DLD1 (cell line): ENCODE data around the gene KRTAP9-9.
"Not testable (repeated sequence)": the region's sequence is repeated elsewhere in the genome, so short reads cannot be mapped to it uniquely, and the experiment has no call there.

Experiments used
- in situ Hi-C: cut with HindIII; loops from 2 replicates; pipeline ENCODE4 v1.10.0; 2017; ENCODE audit warnings: low sequenced_read_pairs

The KRTAP9-9 gene

DNA sequence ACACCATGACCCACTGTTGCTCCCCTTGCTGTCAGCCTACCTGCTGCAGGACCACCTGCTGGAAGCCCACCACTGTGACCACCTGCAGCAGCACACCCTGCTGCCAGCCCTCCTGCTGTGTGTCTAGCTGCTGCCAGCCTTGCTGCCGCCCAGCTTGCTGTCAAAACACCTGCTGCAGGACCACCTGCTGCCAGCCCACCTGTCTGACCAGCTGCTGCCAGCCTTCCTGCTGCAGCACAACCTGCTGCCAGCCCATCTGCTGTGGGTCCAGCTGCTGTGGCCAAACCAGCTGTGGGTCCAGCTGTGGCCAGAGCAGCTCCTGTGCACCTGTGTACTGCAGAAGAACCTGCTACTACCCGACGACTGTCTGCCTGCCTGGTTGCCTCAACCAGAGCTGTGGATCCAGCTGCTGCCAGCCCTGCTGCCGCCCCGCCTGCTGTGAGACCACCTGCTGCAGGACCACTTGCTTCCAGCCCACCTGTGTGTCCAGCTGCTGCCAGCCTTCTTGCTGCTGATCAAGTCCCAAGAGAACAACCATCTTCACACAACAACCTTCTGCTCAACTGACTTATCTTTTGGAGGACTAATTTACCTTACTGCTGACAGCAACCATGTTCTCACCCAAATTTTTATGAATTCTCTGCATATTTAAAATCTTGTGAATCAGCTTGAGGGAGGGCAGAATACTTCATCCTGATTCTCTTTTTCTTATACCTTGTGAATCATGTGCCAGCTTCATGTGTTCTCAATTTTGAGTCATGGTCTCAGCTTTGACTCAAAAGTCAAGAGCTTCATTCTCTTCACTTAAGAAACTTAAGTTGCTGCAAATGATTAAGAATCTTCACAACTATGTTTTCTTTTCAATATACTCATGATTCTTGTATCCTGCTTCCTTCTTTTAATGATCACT lies at the start of gene KRTAP9-9:
Gene KRTAP9-9 (plus strand): TSS at position 4 of the 910 bp plus-strand sequence.
- in situ Hi-C loops: not testable (repeated sequence)

DNA sequence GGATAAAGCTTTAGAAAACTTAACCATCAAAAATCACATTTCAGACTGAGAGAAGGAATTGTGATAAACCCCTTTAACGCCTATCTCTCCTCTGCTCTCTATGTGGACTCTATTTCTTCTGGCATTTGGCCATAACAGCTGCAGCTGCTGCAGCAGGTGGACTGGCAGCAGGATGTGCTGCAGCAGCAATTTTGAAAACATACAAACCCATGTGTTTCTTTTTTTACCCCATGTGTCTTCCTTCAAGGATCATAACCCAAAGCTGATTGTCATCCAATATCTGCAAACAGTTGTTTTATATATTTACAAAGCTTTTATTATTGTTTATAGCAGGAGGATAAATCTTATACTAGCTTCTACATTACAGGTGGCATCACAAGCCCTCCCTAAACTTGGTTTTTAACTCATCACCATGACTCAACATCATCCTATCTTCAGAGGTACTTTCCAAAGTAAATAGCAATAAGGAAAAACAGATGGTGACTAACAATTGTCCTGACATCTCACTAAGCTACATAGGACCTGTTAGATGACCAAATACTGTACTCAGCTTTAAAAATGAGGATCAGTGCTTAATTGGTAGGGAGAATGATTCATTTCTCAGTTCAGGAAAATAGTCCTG lies 43.2 kb upstream of the KRTAP9-9 start:
- in situ Hi-C loops: no loop called here

DNA sequence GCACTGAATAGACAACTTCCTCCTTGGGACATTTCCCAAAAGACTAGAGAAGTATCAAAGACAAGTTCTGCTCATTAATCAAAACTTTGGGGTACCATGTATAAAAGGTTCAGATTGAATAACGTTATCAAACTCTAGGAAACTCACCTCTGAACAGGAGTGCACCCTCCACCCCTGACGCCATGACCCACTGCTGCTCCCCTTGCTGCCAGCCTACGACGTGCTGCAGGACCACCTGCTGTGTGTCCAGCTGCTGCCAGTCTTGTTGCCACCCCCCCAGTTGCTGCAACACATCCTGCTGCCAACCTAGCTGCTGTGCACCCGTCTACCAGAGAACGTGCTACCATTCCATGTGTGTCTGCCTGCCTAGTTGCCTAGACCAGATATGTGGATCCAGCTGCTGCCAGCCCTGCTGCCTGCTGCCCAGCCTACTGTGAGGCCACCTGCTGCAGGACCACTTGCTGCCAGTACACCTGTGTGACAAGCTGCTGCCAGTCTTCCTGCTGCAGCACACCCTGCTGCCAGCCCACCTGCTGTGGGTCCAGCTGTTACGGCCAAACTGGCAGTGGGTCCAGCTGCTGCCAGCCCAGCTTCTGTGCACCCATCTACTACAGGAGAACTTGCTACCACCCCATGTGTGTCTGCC lies 42.5 kb upstream of the KRTAP9-9 start:
- in situ Hi-C loops: no loop called here

DNA sequence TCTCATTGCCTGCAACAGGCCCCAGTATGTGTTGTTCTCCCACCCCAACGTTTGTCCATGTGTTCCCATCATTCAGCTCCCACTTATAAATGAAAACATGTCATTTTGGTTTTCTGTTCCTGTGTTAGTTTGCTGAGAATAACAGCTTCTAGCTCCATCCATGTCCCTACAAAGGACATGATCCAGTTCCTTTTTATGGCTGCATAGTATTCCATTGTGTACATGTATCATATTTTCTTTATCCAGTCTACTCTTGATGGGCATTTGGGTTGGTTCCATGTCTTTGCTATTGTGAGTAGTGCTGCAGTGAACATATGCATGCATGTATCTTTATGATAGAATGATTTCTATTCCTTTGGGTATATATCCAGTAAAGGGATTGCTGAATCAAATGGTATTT lies 39.5 kb upstream of the KRTAP9-9 start:
- in situ Hi-C loops: no loop called here

DNA sequence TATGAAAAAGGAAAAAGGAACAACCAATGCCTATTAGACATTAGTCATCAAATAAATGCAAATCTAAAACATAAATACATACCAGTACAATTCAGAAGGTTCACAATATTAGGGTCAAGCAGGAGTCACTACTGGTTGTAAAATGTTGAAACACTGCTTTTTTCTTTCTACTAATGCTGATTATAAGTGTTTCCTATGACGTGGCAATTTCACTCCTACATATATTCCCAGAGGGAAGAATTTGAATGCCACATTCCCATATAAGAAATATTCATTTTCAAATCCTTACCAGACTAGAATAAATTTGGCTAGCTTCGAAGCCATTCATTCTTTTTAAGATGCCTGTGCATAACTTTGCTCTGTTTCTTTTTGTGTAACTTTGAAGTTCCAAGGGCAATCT lies 31.4 kb upstream of the KRTAP9-9 start:
- in situ Hi-C loops: no loop called here

DNA sequence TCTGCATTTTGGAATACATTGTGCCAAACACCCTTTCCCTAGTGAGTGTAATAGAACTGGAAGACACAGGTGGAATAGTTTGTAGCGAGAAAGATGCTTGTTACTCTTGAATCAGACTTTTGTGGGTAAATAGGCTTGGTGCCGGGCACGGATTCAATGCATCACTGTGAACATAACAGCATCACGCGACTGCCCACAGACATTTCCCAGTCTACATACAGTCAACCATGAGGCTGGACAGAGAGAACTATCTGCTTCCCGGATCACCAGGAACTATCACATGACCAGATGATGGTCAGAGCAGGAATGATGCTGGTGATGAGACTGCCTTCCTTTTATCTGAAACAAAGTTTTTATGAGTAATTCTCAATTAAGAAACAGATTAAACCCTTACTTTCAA lies 29.1 kb upstream of the KRTAP9-9 start:
- in situ Hi-C loops: no loop called here

DNA sequence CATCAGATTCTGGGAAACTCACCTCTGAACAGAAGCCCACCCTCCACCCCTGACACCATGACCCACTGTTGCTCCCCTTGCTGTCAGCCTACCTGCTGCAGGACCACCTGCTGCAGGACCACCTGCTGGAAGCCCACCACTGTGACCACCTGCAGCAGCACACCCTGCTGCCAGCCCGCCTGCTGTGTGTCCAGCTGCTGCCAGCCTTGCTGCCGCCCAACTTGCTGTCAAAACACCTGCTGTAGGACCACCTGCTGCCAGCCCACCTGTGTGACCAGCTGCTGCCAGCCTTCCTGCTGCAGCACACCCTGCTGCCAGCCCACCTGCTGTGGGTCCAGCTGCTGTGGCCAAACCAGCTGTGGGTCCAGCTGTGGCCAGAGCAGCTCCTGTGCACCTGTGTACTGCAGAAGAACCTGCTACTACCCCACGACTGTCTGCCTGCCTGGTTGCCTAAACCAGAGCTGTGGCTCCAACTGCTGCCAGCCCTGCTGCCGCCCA lies 28.5 kb upstream of the KRTAP9-9 start, which contains the start of gene KRTAP9-2:
Gene KRTAP9-2 (plus strand): TSS at position 51 of the 498 bp plus-strand sequence. CDS start 7 bp downstream, at position 58.
- in situ Hi-C loops: not testable (repeated sequence)

DNA sequence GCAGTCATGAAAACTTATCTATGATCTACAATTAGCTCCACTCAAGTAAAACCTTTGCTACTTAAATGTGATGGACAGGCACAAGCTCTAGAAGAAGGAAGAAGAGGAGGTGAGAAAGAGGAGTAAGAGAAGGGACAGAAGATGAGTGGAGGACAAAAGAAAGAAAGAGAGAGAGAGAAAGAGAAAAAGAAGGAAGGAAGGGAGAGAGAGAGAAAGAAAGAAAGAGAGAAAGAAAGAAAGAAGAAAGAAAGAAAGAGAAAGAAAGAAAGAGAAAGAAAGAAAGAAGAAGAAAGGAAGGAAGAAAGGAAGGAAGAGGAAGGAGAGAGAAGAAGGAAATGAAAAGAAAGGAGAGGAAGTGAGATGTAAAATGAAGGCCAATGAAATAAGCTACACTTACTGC lies 25.1 kb upstream of the KRTAP9-9 start:
- in situ Hi-C loops: no loop called here

DNA sequence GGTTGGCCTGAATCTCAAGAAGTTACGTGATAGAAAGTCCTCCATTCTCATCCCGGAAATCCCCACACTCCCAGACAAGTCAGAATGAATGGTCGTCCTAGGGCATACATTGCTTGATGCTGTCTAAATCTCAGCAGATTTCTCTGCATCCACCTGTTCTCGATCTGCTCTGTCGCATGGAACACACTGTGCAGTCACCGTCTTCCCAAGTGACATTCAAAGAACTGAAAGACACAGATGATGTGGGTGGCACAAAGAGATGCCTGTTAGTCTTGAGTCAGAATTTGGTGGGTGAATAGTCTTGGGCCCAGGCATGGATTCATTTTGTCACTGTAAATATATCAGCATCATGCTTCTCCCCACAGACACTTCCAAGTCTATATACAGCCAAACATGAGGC lies 23.5 kb upstream of the KRTAP9-9 start:
- in situ Hi-C loops: no loop called here

DNA sequence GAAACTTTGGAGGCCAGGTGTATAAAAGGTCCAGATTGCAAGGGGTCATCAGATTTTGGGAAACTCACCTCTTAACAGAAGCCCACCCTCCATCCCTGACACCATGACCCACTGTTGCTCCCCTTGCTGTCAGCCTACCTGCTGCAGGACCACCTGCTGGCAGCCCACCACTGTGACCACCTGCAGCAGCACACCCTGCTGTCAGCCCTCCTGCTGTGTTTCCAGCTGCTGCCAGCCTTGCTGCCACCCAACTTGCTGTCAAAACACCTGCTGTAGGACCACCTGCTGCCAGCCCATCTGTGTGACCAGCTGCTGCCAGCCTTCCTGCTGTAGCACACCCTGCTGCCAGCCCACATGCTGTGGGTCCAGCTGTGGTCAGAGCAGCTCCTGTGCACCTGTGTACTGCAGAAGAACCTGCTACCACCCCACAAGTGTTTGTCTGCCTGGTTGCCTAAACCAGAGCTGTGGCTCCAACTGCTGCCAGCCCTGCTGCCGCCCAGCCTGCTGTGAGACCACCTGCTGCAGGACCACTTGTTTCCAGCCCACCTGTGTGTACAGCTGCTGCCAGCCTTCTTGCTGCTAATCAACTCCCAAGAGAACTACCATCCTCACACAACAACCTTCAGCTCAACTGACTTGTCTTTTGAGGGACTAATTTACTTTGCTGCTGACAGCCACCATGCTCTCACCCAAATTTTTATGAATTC lies 22.6 kb upstream of the KRTAP9-9 start, which contains the start of gene KRTAP9-3:
Gene KRTAP9-3 (plus strand): TSS at position 51 of the 707 bp plus-strand sequence. CDS start 53 bp downstream, at position 104.
- in situ Hi-C loops: not testable (repeated sequence)

DNA sequence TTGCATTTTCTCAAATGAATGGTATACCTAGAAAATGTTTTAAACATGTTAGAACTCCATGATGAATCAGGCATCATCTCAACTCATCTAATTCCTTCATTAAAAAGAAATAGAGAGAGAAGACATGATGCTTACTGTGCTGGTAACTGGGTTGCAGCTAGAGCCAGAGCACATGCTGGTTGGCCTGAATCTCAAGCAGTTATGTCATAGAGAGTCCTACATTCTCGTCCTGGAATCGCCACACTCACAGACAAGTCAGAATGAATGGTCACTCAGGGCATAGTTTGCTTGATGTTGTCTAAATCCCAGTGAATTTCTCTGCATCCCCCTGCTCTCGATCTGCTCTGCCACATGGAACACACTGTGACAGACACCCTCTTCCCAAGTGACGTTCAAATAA lies 18.1 kb upstream of the KRTAP9-9 start:
- in situ Hi-C loops: not testable (repeated sequence)

DNA sequence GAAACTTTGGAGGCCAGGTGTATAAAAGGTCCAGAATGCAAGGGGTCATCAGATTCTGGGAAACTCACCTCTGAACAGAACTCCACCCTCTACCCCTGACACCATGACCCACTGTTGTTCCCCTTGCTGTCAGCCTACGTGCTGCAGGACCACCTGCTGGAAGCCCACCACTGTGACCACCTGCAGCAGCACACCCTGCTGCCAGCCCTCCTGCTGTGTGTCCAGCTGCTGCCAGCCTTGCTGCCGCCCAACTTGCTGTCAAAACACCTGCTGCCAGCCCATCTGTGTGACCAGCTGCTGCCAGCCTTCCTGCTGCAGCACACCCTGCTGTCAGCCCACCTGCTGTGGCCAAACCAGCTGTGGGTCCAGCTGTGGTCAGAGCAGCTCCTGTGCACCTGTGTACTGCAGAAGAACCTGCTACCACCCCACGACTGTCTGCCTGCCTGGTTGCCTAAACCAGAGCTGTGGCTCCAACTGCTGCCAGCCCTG lies 17.2 kb upstream of the KRTAP9-9 start, which contains the start of gene KRTAP9-8:
Gene KRTAP9-8 (plus strand): TSS at position 51 of the 489 bp plus-strand sequence. CDS start 53 bp downstream, at position 104.
- in situ Hi-C loops: not testable (repeated sequence)

DNA sequence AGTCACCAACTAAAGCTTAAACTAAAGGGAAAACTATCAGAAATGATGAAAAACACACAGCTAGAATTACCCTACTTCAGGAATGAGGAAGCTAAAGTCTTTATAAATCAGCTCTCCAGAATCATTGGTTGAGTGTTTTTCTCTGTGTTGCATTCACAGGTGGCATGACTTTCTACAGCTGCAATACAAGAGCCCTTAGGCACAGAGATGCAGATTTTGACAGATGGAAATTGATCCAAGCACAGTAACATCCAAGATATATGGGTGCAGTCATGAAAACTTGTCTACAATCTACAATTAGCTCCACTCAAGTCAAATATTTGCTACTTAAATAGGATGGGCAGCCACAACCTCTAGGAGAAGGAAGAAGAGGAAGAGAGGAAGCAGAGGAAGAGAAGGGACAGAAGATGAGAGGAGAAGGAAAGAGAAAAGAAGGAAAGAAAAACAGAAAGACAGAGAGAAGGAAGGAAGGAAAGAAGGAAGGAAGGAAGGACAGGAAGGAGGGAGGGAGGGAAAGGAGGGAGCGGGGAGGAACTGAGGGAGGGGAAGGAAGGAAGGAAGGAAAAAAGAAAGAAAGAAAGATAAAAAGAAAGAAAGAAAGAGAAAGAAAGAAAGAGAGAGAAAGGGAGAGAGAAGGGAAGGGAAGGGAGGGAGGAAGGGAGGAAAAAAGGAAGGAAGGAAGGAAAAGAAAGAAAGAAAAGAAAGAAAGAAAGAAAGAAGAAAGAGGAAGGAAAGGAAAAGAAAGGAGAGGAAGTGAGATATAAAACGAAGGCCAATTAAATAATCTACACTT lies 8.0 kb upstream of the KRTAP9-9 start:
- in situ Hi-C loops: not testable (repeated sequence)

DNA sequence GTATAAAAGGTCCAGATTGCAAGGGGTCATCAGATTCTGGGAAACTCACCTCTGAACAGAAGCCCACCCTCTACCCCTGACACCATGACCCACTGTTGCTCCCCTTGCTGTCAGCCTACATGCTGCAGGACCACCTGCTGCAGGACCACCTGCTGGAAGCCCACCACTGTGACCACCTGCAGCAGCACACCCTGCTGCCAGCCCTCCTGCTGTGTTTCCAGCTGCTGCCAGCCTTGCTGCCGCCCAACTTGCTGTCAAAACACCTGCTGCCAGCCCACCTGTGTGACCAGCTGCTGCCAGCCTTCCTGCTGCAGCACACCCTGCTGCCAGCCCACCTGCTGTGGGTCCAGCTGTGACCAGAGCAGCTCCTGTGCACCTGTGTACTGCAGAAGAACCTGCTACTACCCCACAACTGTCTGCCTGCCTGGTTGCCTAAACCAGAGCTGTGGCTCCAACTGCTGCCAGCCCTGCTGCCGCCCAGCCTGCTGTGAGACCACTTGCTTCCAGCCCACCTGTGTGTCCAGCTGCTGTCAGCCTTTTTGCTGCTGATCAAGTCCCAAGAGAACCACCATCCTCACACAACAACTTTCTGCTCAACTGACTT lies 5.4 kb upstream of the KRTAP9-9 start, which contains the start of gene KRTAP9-4:
Gene KRTAP9-4 (plus strand): TSS at position 51 of the 604 bp plus-strand sequence. CDS start 34 bp downstream, at position 85.
- in situ Hi-C loops: not testable (repeated sequence)

DNA sequence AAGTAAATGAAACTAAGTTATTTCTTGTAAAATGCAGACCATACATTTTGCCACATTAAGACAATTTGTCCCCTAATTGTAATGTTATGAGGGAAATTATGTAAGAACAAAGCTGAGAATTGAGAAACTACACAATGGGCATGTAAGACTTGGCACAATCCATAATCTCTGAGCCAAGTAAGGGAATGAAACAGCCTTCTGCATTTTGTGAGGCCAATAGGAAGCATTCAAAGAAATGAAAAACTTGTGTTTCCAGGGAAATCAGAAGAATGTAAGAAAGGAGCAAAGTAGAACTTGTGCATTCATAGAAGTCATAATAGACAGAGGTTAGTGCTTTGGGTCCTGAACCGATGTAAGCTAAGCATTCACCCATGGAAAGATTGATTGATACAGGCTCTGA lies 3.9 kb upstream of the KRTAP9-9 start:
- in situ Hi-C loops: no loop called here

DNA sequence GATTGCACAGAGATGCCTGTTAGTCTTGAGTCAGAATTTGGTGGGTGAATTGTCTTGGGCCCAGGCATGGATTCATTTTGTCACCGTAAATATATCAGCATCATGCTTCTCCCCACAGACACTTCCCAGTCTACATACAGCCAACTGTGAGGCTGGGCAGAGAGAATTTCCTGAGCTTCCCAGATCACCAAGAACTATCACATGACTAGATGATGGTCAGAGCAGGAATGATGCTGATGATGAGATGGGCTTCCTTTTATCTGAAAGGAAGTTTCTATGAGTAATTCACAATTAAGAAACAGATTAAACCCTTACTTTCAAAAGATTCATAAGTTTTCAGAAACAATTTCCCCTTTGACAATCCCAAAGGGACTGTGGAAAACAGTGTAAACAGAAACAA lies 323 bp upstream of the KRTAP9-9 start:
- in situ Hi-C loops: no loop called here

DNA sequence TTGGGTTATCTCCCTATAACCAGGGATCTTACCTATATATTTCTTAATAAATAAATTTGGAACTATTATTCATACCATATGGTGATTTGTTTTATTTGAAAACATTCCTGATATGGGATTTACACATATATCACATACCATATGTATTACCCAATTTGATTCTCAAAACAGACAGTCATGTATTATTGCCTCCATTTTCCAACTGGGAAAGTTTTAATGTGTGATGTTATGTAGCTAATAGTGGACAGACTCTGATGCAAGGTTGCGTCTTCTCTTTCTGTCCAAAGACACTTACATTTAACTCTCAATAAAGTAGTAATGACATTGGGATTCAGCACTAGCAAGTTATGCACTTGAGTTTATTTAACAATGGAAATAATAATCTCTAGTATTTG lies 1.1 kb downstream of the KRTAP9-9 start:
- in situ Hi-C loops: no loop called here

DNA sequence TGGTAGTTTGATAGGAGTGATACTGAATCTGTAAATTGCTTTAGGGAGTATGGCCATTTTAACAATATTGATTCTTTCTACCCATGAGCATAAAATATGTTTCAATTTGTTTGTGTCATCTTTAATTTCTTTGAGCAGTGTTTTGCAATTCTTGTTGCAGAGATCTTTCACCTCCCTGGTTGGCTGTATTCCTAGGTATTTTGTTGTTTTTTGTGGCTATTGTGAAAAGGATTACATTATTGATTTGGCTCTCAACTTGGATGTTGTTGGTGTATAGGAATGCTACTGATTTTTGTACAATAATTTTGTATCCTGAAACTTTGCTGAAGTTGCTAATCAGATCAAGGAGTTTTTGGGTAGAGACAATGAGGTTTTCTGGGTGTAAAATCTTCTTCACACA lies 3.2 kb downstream of the KRTAP9-9 start:
- in situ Hi-C loops: no loop called here

DNA sequence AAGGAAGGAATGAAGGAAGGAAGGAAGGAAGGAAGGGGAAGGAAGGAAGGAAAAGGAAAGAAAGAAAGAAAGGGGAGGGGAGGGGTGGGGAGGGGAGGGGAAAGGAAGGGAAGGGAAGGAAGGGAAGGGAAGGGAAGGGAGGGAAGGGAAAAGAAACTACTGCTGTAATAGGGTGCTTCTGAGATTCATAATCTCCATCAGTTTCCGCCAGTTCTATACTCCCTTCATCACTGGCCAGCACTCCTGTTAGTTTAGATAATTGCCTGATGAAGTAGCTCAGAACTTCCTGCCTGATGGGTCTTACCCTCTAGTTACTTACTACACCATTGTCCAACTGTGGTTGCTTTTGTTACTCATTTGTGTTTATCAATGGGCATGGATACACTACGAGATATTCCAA lies 8.0 kb downstream of the KRTAP9-9 start:
- in situ Hi-C loops: no loop called here
